HG02981 (cell line): ENCODE data around the gene KIF26B.
"Not testable (repeated sequence)": the region's sequence is repeated elsewhere in the genome, so short reads cannot be mapped to it uniquely, and the experiment has no call there.

Experiments
- ATAC-seq: cut with Tn5 transposase; IDR thresholded peaks from one replicate; pipeline ENCODE4 v1.9.1; 2021; ENCODE audit warnings: mild to moderate bottlenecking, moderate library complexity; ENCODE audit not compliant: unreplicated experiment

Gene KIF26B

GRCh38 chr1:245377854-245378253 is 223.1 kb downstream of the KIF26B start:
- no peak for ATAC-seq

- ATAC-seq: no peak
Measured at GRCh38 chr1:245378311-245378722, 223.5 kb downstream of the KIF26B start.

- no peak for ATAC-seq
Measured at GRCh38 chr1:245378745-245379144, 224.0 kb downstream of the KIF26B start.

GRCh38 chr1:245380790-245381535 is 226.2 kb downstream of the KIF26B start:
- ATAC-seq: no peak

- no peak for ATAC-seq
Measured at GRCh38 chr1:245382981-245383380, 228.2 kb downstream of the KIF26B start.

GRCh38 chr1:245383396-245384330 is 228.9 kb downstream of the KIF26B start:
- ATAC-seq: no peak

GRCh38 chr1:245386297-245386971 is 231.6 kb downstream of the KIF26B start:
- ATAC-seq: no peak

- no peak for ATAC-seq
Measured at GRCh38 chr1:245388687-245389086, 233.9 kb downstream of the KIF26B start.

- ATAC-seq: no peak
Measured at GRCh38 chr1:245389873-245390272, 235.1 kb downstream of the KIF26B start.

GRCh38 chr1:245390975-245391374 is 236.2 kb downstream of the KIF26B start:
- ATAC-seq: no peak

GRCh38 chr1:245393694-245394093 is 238.9 kb downstream of the KIF26B start:
- no peak for ATAC-seq

GRCh38 chr1:245395680-245396079 is 240.9 kb downstream of the KIF26B start:
- no peak for ATAC-seq

- ATAC-seq: no peak
Measured at GRCh38 chr1:245396615-245397014, 241.8 kb downstream of the KIF26B start.

GRCh38 chr1:245397771-245398170 is 243.0 kb downstream of the KIF26B start:
- no peak for ATAC-seq

GRCh38 chr1:245398180-245398579 is 243.4 kb downstream of the KIF26B start:
- ATAC-seq: no peak

- no peak for ATAC-seq
Measured at GRCh38 chr1:245401881-245402587, 247.2 kb downstream of the KIF26B start.

GRCh38 chr1:245402998-245403397 is 248.2 kb downstream of the KIF26B start:
- not testable (repeated sequence) for ATAC-seq

GRCh38 chr1:245404527-245404926 is 249.7 kb downstream of the KIF26B start:
- no peak for ATAC-seq

GRCh38 chr1:245404952-245405351 is 250.2 kb downstream of the KIF26B start:
- no peak for ATAC-seq

GRCh38 chr1:245406426-245406825 is 251.6 kb downstream of the KIF26B start:
- ATAC-seq: no peak

GRCh38 chr1:245407983-245408382 is 253.2 kb downstream of the KIF26B start:
- no peak for ATAC-seq
